ENCODE data around the gene WIPF2. TPM values are rescaled to one million over a fixed set of nuclear protein-coding genes. Genes with fewer than 3 reads are reported as not detected.

WIPF2 gene
- total and polyA plus RNA-seq, 2 experiments from 2014 or later = 7.1 to 21.8 TPM

DNA sequence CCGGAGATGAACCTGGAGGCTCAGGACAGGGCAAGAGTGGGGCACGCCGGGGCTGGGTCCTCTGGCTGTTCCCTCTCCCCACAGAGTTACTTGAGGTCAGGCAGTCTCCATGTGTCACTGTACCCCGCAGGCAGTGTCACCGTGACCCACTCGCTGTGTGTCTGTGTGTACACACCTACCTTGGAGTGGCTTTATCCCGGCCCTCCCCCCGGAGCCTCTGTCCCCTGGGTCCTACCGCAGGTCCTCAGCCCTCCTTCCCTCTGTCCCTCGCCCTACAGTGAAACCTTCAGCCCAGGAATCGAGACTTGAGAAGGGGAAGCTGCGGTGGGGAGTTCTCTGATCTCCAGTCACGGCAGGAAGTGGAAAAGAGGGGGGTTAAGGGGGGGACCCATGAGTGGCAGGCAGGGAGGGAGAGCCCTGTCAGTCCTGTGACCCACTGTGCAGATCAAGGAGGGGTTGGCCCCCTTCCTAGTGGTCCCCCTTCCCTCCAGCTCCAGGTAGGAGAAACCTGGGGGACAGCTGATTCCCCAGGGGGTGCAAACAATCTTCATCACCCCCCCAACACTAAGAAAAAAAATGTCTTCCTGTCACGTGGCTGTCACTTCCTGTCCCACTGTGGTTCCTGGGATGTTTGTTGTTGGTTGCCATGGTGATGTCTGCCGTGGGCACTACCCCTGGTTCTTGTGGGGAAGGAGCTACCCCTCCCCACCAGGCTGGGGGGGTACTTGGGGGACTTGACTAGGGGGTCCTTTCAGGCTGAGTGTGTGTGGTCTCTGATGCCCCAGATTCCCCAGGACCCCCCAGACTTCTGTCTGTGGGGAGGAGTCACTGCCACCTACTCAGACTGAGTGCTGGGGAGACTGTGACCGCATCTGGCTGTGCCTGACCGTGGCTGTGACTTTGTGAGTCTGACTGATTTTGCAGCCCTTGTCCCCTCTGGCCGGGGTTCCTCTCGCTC, 103.5 kb downstream of the WIPF2 start:
- TF ChIP-seq, protein P1, sequence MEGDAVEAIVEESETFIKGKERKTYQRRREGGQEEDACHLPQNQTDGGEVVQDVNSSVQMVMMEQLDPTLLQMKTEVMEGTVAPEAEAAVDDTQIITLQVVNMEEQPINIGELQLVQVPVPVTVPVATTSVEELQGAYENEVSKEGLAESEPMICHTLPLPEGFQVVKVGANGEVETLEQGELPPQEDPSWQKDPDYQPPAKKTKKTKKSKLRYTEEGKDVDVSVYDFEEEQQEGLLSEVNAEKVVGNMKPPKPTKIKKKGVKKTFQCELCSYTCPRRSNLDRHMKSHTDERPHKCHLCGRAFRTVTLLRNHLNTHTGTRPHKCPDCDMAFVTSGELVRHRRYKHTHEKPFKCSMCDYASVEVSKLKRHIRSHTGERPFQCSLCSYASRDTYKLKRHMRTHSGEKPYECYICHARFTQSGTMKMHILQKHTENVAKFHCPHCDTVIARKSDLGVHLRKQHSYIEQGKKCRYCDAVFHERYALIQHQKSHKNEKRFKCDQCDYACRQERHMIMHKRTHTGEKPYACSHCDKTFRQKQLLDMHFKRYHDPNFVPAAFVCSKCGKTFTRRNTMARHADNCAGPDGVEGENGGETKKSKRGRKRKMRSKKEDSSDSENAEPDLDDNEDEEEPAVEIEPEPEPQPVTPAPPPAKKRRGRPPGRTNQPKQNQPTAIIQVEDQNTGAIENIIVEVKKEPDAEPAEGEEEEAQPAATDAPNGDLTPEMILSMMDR (IDR thresholded peaks at IDR 0.05; ENCODE audit: low read depth, low read length) = no peak
- DNase-seq (ENCODE audit: low read depth in 1 of 2, low spot score in 1 of 2) = peak in 1 of 2 donors; percentile 89
- Histone ChIP-seq H3K4me3 (no peak overlapping the region), H3K27me3 (no peaks in the 10 kb centered on the region), H3K36me3 (no peaks in the 10 kb centered on the region), H3K9me3 (ENCODE audit: low read depth) (no peaks in the 10 kb centered on the region), H3K27ac (no peak overlapping the region), H3K4me1 (ENCODE audit: low read depth) (peaks cover 58% of the 10 kb centered on the region)

DNA sequence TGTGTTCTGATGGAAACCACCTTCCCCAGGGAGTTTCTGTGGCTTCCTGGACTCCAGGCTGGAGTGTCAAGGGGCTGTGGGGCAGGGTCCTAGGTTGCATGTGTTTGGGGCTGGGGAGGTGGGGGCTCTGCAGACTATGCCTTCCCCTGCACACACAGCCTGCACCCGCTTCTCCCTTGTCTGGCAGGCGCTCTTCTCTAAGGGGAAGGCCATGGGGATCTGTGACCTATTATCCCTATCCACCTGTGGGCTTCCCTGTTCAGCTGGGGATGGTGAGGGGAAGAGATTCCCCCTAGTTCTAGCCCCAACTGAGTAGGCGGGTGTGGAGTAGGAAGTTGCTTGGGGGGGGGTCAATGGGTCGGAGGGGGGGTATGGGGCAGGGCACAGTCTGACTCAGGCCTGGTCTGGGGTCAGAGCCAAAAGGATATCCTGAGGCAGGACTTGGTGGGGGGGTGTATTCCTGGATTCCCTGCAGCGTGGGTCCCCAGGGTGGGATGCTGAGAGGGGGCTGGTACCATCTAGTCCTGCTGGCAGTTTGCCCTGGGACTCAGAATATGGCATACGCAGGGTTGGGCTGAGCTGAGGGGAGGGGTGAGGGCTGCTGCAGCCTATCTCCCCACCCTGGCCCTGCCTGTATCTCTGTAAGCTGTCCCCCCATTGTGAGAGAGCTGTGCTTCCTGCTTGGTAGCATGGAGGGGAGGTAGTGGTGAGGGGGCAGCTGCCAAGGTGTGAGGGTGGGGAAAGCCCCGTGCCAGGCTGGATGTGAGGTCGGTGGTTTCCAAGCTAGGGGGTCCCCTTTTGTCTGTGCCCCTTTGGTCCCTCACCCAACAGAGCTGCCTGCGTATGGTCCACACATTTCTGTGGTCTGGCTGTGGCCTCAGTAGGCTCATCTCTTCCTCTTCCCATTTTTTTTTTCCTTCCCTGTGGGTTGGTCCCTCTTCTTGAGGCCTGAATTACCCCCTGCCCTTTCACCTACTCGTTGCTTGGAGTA, 104.6 kb downstream of the WIPF2 start:
- Histone ChIP-seq H3K4me3 (no peak overlapping the region), H3K27me3 (no peaks in the 10 kb centered on the region), H3K4me1 (ENCODE audit: low read depth) (peaks cover 56% of the 10 kb centered on the region), H3K9me3 (ENCODE audit: low read depth) (no peaks in the 10 kb centered on the region), H3K36me3 (no peaks in the 10 kb centered on the region), H3K27ac (no peak overlapping the region)
- TF ChIP-seq, protein P1 (IDR thresholded peaks at IDR 0.05; ENCODE audit: low read depth, low read length) = no peak
- peak in 1 of 2 donors; percentile 83 for DNase-seq (ENCODE audit: low read depth in 1 of 2, low spot score in 1 of 2)

DNA sequence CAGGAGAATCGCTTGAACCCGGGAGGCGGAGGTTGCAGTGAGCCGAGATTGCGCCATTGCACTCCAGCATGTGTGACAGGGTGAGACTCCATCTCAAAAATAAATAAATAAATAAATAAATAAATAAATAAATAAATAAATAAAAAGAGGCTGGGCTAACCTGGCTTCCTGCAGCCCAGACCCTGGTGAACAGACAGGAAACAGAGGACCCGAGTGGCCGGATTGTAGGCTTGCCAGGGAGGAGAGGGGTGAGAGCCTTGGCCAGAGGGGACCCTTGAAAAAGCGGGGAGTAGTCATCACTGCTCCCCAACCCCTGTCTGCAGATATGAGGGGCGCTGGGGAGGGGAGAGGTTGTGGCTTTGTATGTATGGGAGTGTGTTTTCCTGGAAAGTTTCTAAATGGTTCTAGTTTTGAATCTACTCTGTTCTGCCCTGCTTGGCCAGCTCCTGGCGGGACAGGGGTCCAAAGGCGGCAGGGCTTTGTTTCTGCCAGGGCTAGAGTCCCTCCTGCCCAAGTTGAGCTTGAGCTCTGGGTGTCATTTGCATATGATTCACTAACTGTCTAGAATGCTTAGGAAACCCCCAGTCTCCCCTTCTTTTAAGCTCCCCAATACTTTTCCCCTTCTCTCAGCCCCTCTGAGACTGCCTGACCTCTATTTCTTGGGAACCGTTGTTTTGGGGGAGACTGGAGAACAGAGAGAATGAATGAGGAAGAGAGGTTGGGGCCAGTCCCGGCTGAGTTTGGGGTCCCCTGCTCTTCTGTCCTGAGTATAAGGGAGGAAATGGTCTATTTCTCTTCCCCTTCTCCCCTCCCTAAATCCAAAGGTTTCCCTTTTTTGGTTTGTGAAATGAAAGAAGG, 106.3 kb downstream of the WIPF2 start:
- Histone ChIP-seq H3K36me3 (no peaks in the 10 kb centered on the region), H3K27ac (no peak overlapping the region), H3K27me3 (no peaks in the 10 kb centered on the region), H3K4me3 (no peak overlapping the region), H3K4me1 (ENCODE audit: low read depth) (peaks cover 52% of the 10 kb centered on the region), H3K9me3 (ENCODE audit: low read depth) (no peaks in the 10 kb centered on the region)
- TF ChIP-seq, protein P1 (IDR thresholded peaks at IDR 0.05; ENCODE audit: low read depth, low read length) = no peak
- DNase-seq (ENCODE audit: low read depth in 1 of 2, low spot score in 1 of 2) = no peak

DNA sequence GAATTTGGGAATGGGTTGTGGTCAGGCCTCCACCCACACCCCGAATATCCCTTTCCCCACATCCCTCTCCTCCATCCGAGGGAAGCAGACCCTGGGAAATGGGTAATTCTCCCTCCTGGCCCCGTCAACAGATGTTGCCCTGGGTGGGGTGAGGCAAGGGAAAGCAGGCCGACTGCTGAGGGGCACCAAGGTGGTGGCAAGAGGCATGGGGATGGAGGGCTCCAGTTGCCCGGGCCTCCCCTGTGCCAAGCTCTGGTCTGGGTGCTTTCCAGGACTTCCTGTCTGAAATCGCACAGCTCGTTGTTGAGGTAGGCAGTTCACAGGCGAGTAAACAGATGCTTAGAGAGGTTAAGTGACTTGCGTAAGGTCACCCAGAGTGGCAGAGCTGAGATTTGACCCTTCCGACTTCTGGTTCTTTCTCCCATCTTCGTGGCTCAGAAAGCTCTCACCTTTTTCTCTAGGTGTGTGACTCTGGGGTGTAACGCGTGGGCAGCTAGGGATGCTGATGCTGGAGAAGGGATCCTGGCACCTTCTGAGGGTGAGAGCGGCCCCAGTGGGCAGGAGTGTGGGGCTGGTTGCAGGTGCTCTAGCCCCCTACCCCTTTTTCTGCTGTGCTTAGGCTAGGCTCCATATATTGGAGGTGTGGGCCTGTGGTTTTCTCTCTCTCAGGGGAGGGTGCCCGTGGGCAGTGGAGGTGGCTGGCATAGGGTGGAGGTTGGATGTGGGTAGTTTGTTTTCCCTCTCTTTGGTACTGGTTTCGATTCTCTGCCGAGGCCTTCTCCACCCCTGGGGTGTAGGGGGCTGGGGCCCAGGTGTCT, 107.1 kb downstream of the WIPF2 start:
- no peak for DNase-seq (ENCODE audit: low read depth in 1 of 2, low spot score in 1 of 2)
- H3K27ac ChIP-seq = no peak overlapping the region
- peaks cover 4% of the 10 kb centered on the region for H3K36me3 ChIP-seq
- H3K9me3 ChIP-seq (ENCODE audit: low read depth) = no peaks in the 10 kb centered on the region
- no peak overlapping the region for H3K4me3 ChIP-seq
- peaks cover 52% of the 10 kb centered on the region for H3K4me1 ChIP-seq (ENCODE audit: low read depth)
- TF ChIP-seq, protein P1 (IDR thresholded peaks at IDR 0.05; ENCODE audit: low read depth, low read length) = no peak
- no peaks in the 10 kb centered on the region for H3K27me3 ChIP-seq
